IPS-18c (cell line): ENCODE measurements around the gene G3BP1.
A peak's percentile ranks its signal among the peaks of the same experiment; 100 is the strongest.

ENCODE experiments used
- H3K4me3 ChIP-seq: 2 replicates; pipeline ENCODE4 v1.7.0; 2013; ENCODE audit warnings: low read depth, mild to moderate bottlenecking, low read length, moderate library complexity; ENCODE audit not compliant: insufficient read depth
- H3K9me3 ChIP-seq: one replicate; pipeline ENCODE4 v1.6.1; 2013; ENCODE audit warnings: mild to moderate bottlenecking, low read length, moderate library complexity; ENCODE audit not compliant: control insufficient read depth, insufficient read depth

G3BP1 gene

GRCh38 chr5:151745071-151745705 is 26.6 kb upstream of the G3BP1 start:
- peaks cover under 1% of the 10 kb centered on the region for H3K9me3 ChIP-seq
- H3K4me3 ChIP-seq: no peak overlapping the region

- no peaks in the 10 kb centered on the region for H3K9me3 ChIP-seq
- no peak overlapping the region for H3K4me3 ChIP-seq
Observed at GRCh38 chr5:151750121-151750520, 21.6 kb upstream of the G3BP1 start.

GRCh38 chr5:151751091-151751490 is 20.7 kb upstream of the G3BP1 start:
- Histone ChIP-seq H3K9me3 (no peaks in the 10 kb centered on the region), H3K4me3 (no peak overlapping the region)

GRCh38 chr5:151751593-151751992 is 20.2 kb upstream of the G3BP1 start:
- no peak overlapping the region for H3K4me3 ChIP-seq

GRCh38 chr5:151755383-151755782 is 16.4 kb upstream of the G3BP1 start:
- Histone ChIP-seq H3K4me3 (no peak overlapping the region), H3K9me3 (peaks cover 2% of the 10 kb centered on the region)

More at GRCh38 chr5:151751593-151751992, 20.2 kb upstream of the G3BP1 start:
- no peaks in the 10 kb centered on the region for H3K9me3 ChIP-seq

- H3K9me3 ChIP-seq: peaks cover 2% of the 10 kb centered on the region
- peak overlapping the region; percentile 89 for H3K4me3 ChIP-seq
Observed at GRCh38 chr5:151757233-151758140, 14.3 kb upstream of the G3BP1 start.

GRCh38 chr5:151758141-151758429 is 13.7 kb upstream of the G3BP1 start:
- Histone ChIP-seq H3K9me3 (peaks cover 2% of the 10 kb centered on the region), H3K4me3 (peak overlapping the region; percentile 89)

GRCh38 chr5:151758430-151759241 is 13.1 kb upstream of the G3BP1 start, which contains the start of gene ATOX1:
TSS of gene ATOX1 (minus strand) at chr5:151758631. CDS start at chr5:151758551, 80 bp downstream.
- Histone ChIP-seq H3K4me3 (peak within 1 kb of the TSS; percentile 89), H3K9me3 (peaks cover 2% of the 10 kb centered on the region)

GRCh38 chr5:151764801-151765200 is 7.0 kb upstream of the G3BP1 start:
- Histone ChIP-seq H3K9me3 (no peaks in the 10 kb centered on the region), H3K4me3 (no peak overlapping the region)

- no peak overlapping the region for H3K4me3 ChIP-seq
Observed at GRCh38 chr5:151766975-151767374, 4.8 kb upstream of the G3BP1 start.

GRCh38 chr5:151770383-151771258 is 1.1 kb upstream of the G3BP1 start:
- H3K9me3 ChIP-seq: no peaks in the 10 kb centered on the region

More at GRCh38 chr5:151766975-151767374, 4.8 kb upstream of the G3BP1 start:
- H3K9me3 ChIP-seq: no peaks in the 10 kb centered on the region

GRCh38 chr5:151772029-151772845 is 483 bp downstream of the G3BP1 start:
- Histone ChIP-seq H3K4me3 (peak overlapping the region; percentile 99), H3K9me3 (no peaks in the 10 kb centered on the region)

More at GRCh38 chr5:151770383-151771258, 1.1 kb upstream of the G3BP1 start:
- peak overlapping the region; percentile 54 for H3K4me3 ChIP-seq

GRCh38 chr5:151772846-151773561 is 1.2 kb downstream of the G3BP1 start:
- H3K4me3 ChIP-seq: peak overlapping the region; percentile 99
- H3K9me3 ChIP-seq: no peaks in the 10 kb centered on the region

GRCh38 chr5:151773951-151774350 is 2.2 kb downstream of the G3BP1 start:
- Histone ChIP-seq H3K4me3 (peak overlapping the region; percentile 99), H3K9me3 (no peaks in the 10 kb centered on the region)

- Histone ChIP-seq H3K9me3 (no peaks in the 10 kb centered on the region), H3K4me3 (no peak overlapping the region)
Observed at GRCh38 chr5:151775025-151775606, 3.4 kb downstream of the G3BP1 start.
